Measurements from ENCODE around the gene AK1. TPM values are rescaled to one million over a fixed set of nuclear protein-coding genes. Genes with fewer than 3 reads are reported as not detected.

The AK1 gene
- total RNA-seq, 1 experiment from 2014 or later, result 34.4 TPM

- TF ChIP-seq ZSCAN18 (CRISPR knock-in tag; IDR thresholded peaks at IDR 0.05) (no peak), HMGA2 (CRISPR knock-in tag; IDR thresholded peaks at IDR 0.05) (no peak), FOXK1 (CRISPR knock-in tag; IDR thresholded peaks at IDR 0.05) (no peak)
These were observed 3.6 kb downstream of the AK1 start (continued) for GRCh38 chr9:127873886-127874285.

- ChIA-PET CTCF (interaction anchor here (0.6 to 2.5 kb wide), 5 partner anchors 19 to 138 kb away, joined by 3 to 11 read pairs (median 6); partner anchors contain the start of genes ENG and TOR2A), POLR2A (interaction anchor here (1.7 kb wide), 1 partner anchor 18 kb away, joined by 3 read pairs; the partner anchor contains the start of gene ENG)
- TF ChIP-seq ZNF425 (CRISPR knock-in tag; conservative IDR thresholded peaks at IDR 0.05) (no peak), PRDM15 (CRISPR knock-in tag; IDR thresholded peaks at IDR 0.05) (no peak), ZBTB43 (CRISPR knock-in tag; IDR thresholded peaks at IDR 0.05) (no peak), HMGA2 (CRISPR knock-in tag; IDR thresholded peaks at IDR 0.05) (no peak), TCF7 (CRISPR knock-in tag; IDR thresholded peaks at IDR 0.05; ENCODE audit: low read depth) (no peak), PRRX2 (CRISPR knock-in tag; IDR thresholded peaks at IDR 0.05) (no peak), GTF2I (CRISPR knock-in tag; conservative IDR thresholded peaks at IDR 0.05) (no peak), ZNF396 (CRISPR knock-in tag; IDR thresholded peaks at IDR 0.05; ENCODE audit: borderline replicate concordance) (no peak), CREB1 (CRISPR knock-in tag; IDR thresholded peaks at IDR 0.05) (no peak), ESRRA (CRISPR knock-in tag; IDR thresholded peaks at IDR 0.05; ENCODE audit: borderline replicate concordance) (no peak)
- TF ChIP-seq, protein P1, sequence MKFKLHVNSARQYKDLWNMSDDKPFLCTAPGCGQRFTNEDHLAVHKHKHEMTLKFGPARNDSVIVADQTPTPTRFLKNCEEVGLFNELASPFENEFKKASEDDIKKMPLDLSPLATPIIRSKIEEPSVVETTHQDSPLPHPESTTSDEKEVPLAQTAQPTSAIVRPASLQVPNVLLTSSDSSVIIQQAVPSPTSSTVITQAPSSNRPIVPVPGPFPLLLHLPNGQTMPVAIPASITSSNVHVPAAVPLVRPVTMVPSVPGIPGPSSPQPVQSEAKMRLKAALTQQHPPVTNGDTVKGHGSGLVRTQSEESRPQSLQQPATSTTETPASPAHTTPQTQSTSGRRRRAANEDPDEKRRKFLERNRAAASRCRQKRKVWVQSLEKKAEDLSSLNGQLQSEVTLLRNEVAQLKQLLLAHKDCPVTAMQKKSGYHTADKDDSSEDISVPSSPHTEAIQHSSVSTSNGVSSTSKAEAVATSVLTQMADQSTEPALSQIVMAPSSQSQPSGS (CRISPR knock-in tag; IDR thresholded peaks at IDR 0.05; ENCODE audit: borderline replicate concordance, low read depth), result no peak
- TF ChIP-seq, protein P2, sequence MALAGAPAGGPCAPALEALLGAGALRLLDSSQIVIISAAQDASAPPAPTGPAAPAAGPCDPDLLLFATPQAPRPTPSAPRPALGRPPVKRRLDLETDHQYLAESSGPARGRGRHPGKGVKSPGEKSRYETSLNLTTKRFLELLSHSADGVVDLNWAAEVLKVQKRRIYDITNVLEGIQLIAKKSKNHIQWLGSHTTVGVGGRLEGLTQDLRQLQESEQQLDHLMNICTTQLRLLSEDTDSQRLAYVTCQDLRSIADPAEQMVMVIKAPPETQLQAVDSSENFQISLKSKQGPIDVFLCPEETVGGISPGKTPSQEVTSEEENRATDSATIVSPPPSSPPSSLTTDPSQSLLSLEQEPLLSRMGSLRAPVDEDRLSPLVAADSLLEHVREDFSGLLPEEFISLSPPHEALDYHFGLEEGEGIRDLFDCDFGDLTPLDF (CRISPR knock-in tag; IDR thresholded peaks at IDR 0.05), result no peak
- TF ChIP-seq, protein P3, sequence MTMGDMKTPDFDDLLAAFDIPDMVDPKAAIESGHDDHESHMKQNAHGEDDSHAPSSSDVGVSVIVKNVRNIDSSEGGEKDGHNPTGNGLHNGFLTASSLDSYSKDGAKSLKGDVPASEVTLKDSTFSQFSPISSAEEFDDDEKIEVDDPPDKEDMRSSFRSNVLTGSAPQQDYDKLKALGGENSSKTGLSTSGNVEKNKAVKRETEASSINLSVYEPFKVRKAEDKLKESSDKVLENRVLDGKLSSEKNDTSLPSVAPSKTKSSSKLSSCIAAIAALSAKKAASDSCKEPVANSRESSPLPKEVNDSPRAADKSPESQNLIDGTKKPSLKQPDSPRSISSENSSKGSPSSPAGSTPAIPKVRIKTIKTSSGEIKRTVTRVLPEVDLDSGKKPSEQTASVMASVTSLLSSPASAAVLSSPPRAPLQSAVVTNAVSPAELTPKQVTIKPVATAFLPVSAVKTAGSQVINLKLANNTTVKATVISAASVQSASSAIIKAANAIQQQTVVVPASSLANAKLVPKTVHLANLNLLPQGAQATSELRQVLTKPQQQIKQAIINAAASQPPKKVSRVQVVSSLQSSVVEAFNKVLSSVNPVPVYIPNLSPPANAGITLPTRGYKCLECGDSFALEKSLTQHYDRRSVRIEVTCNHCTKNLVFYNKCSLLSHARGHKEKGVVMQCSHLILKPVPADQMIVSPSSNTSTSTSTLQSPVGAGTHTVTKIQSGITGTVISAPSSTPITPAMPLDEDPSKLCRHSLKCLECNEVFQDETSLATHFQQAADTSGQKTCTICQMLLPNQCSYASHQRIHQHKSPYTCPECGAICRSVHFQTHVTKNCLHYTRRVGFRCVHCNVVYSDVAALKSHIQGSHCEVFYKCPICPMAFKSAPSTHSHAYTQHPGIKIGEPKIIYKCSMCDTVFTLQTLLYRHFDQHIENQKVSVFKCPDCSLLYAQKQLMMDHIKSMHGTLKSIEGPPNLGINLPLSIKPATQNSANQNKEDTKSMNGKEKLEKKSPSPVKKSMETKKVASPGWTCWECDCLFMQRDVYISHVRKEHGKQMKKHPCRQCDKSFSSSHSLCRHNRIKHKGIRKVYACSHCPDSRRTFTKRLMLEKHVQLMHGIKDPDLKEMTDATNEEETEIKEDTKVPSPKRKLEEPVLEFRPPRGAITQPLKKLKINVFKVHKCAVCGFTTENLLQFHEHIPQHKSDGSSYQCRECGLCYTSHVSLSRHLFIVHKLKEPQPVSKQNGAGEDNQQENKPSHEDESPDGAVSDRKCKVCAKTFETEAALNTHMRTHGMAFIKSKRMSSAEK (CRISPR knock-in tag; IDR thresholded peaks at IDR 0.05; ENCODE audit: borderline replicate concordance), result no peak
- TF ChIP-seq, protein P4, sequence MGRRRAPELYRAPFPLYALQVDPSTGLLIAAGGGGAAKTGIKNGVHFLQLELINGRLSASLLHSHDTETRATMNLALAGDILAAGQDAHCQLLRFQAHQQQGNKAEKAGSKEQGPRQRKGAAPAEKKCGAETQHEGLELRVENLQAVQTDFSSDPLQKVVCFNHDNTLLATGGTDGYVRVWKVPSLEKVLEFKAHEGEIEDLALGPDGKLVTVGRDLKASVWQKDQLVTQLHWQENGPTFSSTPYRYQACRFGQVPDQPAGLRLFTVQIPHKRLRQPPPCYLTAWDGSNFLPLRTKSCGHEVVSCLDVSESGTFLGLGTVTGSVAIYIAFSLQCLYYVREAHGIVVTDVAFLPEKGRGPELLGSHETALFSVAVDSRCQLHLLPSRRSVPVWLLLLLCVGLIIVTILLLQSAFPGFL (CRISPR knock-in tag; IDR thresholded peaks at IDR 0.05; ENCODE audit: borderline replicate concordance), result no peak
- H3K9me3 Mint-ChIP-seq, result no peaks in the 10 kb centered on the region
- no peak for DNase-seq (ENCODE audit: low spot score)
- peaks cover 15% of the 10 kb centered on the region for H3K4me1 Mint-ChIP-seq
- H3K36me3 Mint-ChIP-seq, result no peaks in the 10 kb centered on the region
- no peak overlapping the region for H3K4me3 Mint-ChIP-seq
- no peaks in the 10 kb centered on the region for H3K27me3 Mint-ChIP-seq (ENCODE audit: low read depth)
- no peak for ATAC-seq
- H3K27ac Mint-ChIP-seq, result no peak overlapping the region
These were observed 4.2 kb downstream of the AK1 start for GRCh38 chr9:127873223-127873691.
